GM23338 (cell line): Measurements from ENCODE around the gene PITRM1. TPM values are rescaled to one million over a fixed set of nuclear protein-coding genes. Genes with fewer than 3 reads are reported as not detected.

Experiments
- ATAC-seq: fragments of 200-7000 bp; cut with Tn5 transposase; 3 replicates; pipeline ENCODE4 v1.9.1; 2020
- DNase-seq: peaks from one replicate; pipeline ENCODE4 v3.0.0-alpha.2; 2015; ENCODE audit warnings: low spot score
- H2AFZ ChIP-seq: fragments of 200-600 bp; sonication (generic); 2 replicates; pipeline ENCODE4 v1.8.0; 2016; ENCODE audit warnings: antibody characterized with exemption, mild to moderate bottlenecking, moderate library complexity
- H3F3A ChIP-seq: fragments of 200-600 bp; sonication (generic); replicated peaks from 2 replicates; pipeline ENCODE4 v1.8.0; 2017; ENCODE audit warnings: antibody characterized with exemption, mixed run types, low read depth
- H3K27ac ChIP-seq: fragments of 200-600 bp; sonication (generic); 2 replicates; pipeline ENCODE4 v1.6.1; 2016; ENCODE audit warnings: low read depth
- H3K27me3 ChIP-seq: fragments of 200-600 bp; sonication (generic); 2 replicates; pipeline ENCODE4 v1.8.0; 2016; ENCODE audit warnings: mild to moderate bottlenecking, mixed run types, moderate library complexity; ENCODE audit not compliant: insufficient read depth
- H3K36me3 ChIP-seq: fragments of 200-600 bp; sonication (generic); 2 replicates; pipeline ENCODE4 v1.8.0; 2016; ENCODE audit warnings: mild to moderate bottlenecking; ENCODE audit not compliant: insufficient read depth
- H3K4me1 ChIP-seq: fragments of 200-600 bp; sonication (generic); 2 replicates; pipeline ENCODE4 v1.8.0; 2016; ENCODE audit warnings: mild to moderate bottlenecking, moderate library complexity; ENCODE audit not compliant: insufficient read depth
- H3K4me2 ChIP-seq: fragments of 200-600 bp; sonication (generic); 2 replicates; pipeline ENCODE4 v1.7.1; 2017; ENCODE audit warnings: mixed run types
- H3K4me3 ChIP-seq: fragments of 200-600 bp; sonication (generic); 2 replicates; pipeline ENCODE4 v1.6.1; 2016; ENCODE audit warnings: mixed run types
- H3K79me2 ChIP-seq: fragments of 200-600 bp; sonication (generic); replicated peaks from 2 replicates; pipeline ENCODE4 v1.8.0; 2017; ENCODE audit warnings: mild to moderate bottlenecking; ENCODE audit not compliant: insufficient read depth
- H3K9me2 ChIP-seq: fragments of 200-600 bp; sonication (generic); 2 replicates; pipeline ENCODE4 v1.8.0; 2017; ENCODE audit not compliant: insufficient read depth
- H4K20me1 ChIP-seq: fragments of 200-600 bp; sonication (generic); replicated peaks from 2 replicates; pipeline ENCODE4 v1.8.0; 2017; ENCODE audit warnings: mild to moderate bottlenecking; ENCODE audit not compliant: insufficient read depth
- H3K27ac Mint-ChIP-seq: 2 replicates; pipeline ENCODE4 v1.8.0; 2020; ENCODE audit warnings: inconsistent platforms, mild to moderate bottlenecking, moderate library complexity, mixed read lengths
- H3K27me3 Mint-ChIP-seq: 3 replicates; pipeline ENCODE4 v1.8.0; 2022; ENCODE audit warnings: low read depth, mild to moderate bottlenecking, moderate library complexity, mixed read lengths, inconsistent platforms; ENCODE audit not compliant: insufficient read depth, poor library complexity
- H3K36me3 Mint-ChIP-seq: 3 replicates; pipeline ENCODE4 v1.8.0; 2021; ENCODE audit warnings: low read depth, mild to moderate bottlenecking, inconsistent platforms, moderate library complexity, mixed read lengths
- H3K4me1 Mint-ChIP-seq: 3 replicates; pipeline ENCODE4 v1.8.0; 2020; ENCODE audit warnings: mild to moderate bottlenecking, inconsistent platforms, mixed read lengths
- H3K4me3 Mint-ChIP-seq: 3 replicates; pipeline ENCODE4 v1.8.0; 2021; ENCODE audit warnings: moderate library complexity, mild to moderate bottlenecking, inconsistent platforms, mixed read lengths
- H3K9me3 Mint-ChIP-seq: 3 replicates; pipeline ENCODE4 v1.8.0; 2020; ENCODE audit warnings: moderate library complexity, mild to moderate bottlenecking, inconsistent platforms, mixed read lengths
- CREB1 ChIP-seq: fragments of 250-450 bp; sonication (Bioruptor Pico); IDR thresholded peaks from 2 replicates; pipeline ENCODE4 v1.5.0; 2020; ENCODE audit warnings: low read depth, mild to moderate bottlenecking, moderate library complexity
- EZH2 ChIP-seq: fragments of 200-600 bp; sonication (generic); IDR thresholded peaks from one replicate; pipeline ENCODE4 v1.8.0; 2017; ENCODE audit warnings: antibody characterized with exemption, mild to moderate bottlenecking, low read depth; ENCODE audit not compliant: unreplicated experiment
- EZH2phosphoT487 ChIP-seq: fragments of 200-600 bp; sonication (generic); IDR thresholded peaks from one replicate; pipeline ENCODE4 v1.8.1; 2018; ENCODE audit warnings: antibody characterized with exemption; ENCODE audit not compliant: unreplicated experiment
- JUNB ChIP-seq: IDR thresholded peaks from one replicate; pipeline ENCODE4 v1.6.1; 2016; ENCODE audit warnings: antibody characterized with exemption; ENCODE audit not compliant: unreplicated experiment
- NANOG ChIP-seq: IDR thresholded peaks from 2 replicates; pipeline ENCODE4 v1.6.1; 2016; ENCODE audit warnings: antibody characterized with exemption, borderline replicate concordance
- POLR2AphosphoS5 ChIP-seq: IDR thresholded peaks from 2 replicates; pipeline ENCODE4 v1.6.1; 2016; ENCODE audit warnings: antibody characterized with exemption, low read depth
- REST ChIP-seq: IDR thresholded peaks from one replicate; pipeline ENCODE4 v1.6.1; 2018; ENCODE audit warnings: antibody characterized with exemption; ENCODE audit not compliant: unreplicated experiment
- STAT1 ChIP-seq: IDR thresholded peaks from one replicate; pipeline ENCODE4 v1.6.1; 2016; ENCODE audit warnings: antibody characterized with exemption; ENCODE audit not compliant: unreplicated experiment
- ZNF114 ChIP-seq: fragments of 250-450 bp; sonication (Bioruptor Pico); IDR thresholded peaks from 2 replicates; pipeline ENCODE4 v1.5.0; 2020; ENCODE audit warnings: mild to moderate bottlenecking, moderate library complexity
- ZNF331 ChIP-seq: fragments of 250-450 bp; sonication (Bioruptor Pico); IDR thresholded peaks from 2 replicates; pipeline ENCODE4 v1.5.0; 2020; ENCODE audit warnings: low read depth, mild to moderate bottlenecking, moderate library complexity
- ZNF462 ChIP-seq: fragments of 250-450 bp; sonication (Bioruptor Pico); IDR thresholded peaks from 2 replicates; pipeline ENCODE4 v1.5.0; 2020; ENCODE audit warnings: mild to moderate bottlenecking, moderate library complexity
- polyA plus RNA-seq: library from polyadenylated mRNA; unstranded; fragments of >200 nt; fragmentation: Nextera tagmentation; extraction: Ambion mirVana; gene quantifications from 2 replicates; pipeline ENCODE4 v1.2.1, GENCODE V29; 2016
- total RNA-seq: library from RNA; depleted of rRNA; stranded (reverse); fragments of >200 nt; shearing (Covaris generic); gene quantifications from 2 replicates; pipeline ENCODE4 v1.2.3, GENCODE V29; 2014

PITRM1 gene
- total and polyA plus RNA-seq, 2 experiments from 2014 or later = 29.0 to 33.0 TPM

- Histone ChIP-seq H3K27me3 (no peaks in the 10 kb centered on the region), H3K4me2 (no peak overlapping the region), H2AFZ (no peak overlapping the region), H3K79me2 (no peaks in the 10 kb centered on the region), H3F3A (no peaks in the 10 kb centered on the region), H3K4me1 (no peaks in the 10 kb centered on the region), H3K4me3 (no peak overlapping the region), H3K27ac (no peak overlapping the region), H4K20me1 (no peaks in the 10 kb centered on the region), H3K36me3 (no peaks in the 10 kb centered on the region), H3K9me2 (no peaks in the 10 kb centered on the region)
- TF ChIP-seq ZNF462 (CRISPR knock-in tag) (no peak), NANOG (no peak), STAT1 (no peak), POLR2AphosphoS5 (no peak), ZNF331 (CRISPR knock-in tag) (no peak), EZH2phosphoT487 (no peak), CREB1 (CRISPR knock-in tag) (no peak), REST (no peak), JUNB (no peak), ZNF114 (CRISPR knock-in tag) (no peak), EZH2 (no peak)
- peaks cover 2% of the 10 kb centered on the region for H3K27me3 Mint-ChIP-seq
- ATAC-seq = no peak
- H3K4me3 Mint-ChIP-seq = no peak overlapping the region
- no peaks in the 10 kb centered on the region; the same call in 2 of the 3 replicates for H3K9me3 Mint-ChIP-seq
- no peaks in the 10 kb centered on the region for H3K36me3 Mint-ChIP-seq
- no peak for DNase-seq
- peaks cover 3% of the 10 kb centered on the region; the same call in 2 of the 3 replicates for H3K4me1 Mint-ChIP-seq
- no peak overlapping the region for H3K27ac Mint-ChIP-seq
Observed at GRCh38 chr10:3206511-3207157, 34.1 kb upstream of the PITRM1 start.
